ENCODE results near the gene HLA-DPA1. TPM values are rescaled to one million over a fixed set of nuclear protein-coding genes. Genes with fewer than 3 reads are reported as not detected.
"Not testable (repeated sequence)": the region's sequence is repeated elsewhere in the genome, so short reads cannot be mapped to it uniquely, and the experiment has no call there.

The HLA-DPA1 gene
- total RNA-seq, 1 experiment from 2014 or later: 0.31 TPM

GRCh38 chr6:33065312-33065711, 8.1 kb downstream of the HLA-DPA1 start:
- no peak for DNase-seq (ENCODE audit: low spot score)

- DNase-seq (ENCODE audit: low spot score): no peak
Observed at GRCh38 chr6:33064723-33065122, 8.7 kb downstream of the HLA-DPA1 start.

GRCh38 chr6:33063435-33063834, 10.0 kb downstream of the HLA-DPA1 start:
- not testable (repeated sequence) for DNase-seq (ENCODE audit: low spot score)

- DNase-seq (ENCODE audit: low spot score): peak; percentile 74
Observed at GRCh38 chr6:33061987-33062386, 11.5 kb downstream of the HLA-DPA1 start.

DNA sequence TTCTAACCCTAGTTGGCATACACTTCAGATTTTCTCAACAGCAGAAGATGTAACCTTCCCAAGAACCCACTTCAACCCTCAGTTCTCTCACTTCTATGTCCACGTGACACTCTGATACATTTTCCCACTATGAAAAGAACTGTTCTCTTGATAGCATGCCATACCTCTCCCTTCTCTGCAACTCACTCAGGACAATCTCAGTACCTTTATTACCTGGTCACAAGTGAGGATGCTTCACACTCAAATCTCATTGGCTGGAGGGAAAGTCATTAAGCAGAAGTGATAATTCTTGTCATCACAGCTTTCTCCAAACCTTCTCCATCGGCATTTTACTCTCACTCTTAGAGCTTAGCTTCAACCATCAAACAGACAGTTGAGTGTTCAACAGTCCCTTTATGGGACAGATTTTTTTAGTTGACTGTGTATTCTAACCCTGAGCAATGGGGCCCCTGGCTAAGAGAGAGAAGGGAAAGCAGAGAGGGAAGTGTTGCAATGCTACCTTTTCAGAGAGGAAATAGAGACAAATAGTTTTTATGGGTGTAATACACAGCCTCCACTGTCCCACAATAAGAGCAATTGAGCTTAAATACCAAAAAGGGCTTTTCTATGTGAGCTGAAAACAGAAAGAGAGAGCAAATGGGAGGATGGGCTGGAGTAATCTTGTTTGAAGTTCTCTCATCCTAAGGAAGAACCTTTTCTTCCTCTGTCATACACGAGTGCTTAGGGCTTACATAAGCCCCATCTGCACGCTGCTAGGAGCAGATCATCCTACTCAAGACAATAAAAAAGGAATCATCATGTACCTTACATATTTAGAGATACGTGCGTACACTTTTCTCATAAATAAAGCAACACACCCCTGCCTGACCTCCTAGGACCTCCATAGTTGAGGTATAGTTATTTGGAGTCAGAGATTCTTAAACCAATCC, 16.0 kb downstream of the HLA-DPA1 start:
- no peak for DNase-seq (ENCODE audit: low spot score)

DNA sequence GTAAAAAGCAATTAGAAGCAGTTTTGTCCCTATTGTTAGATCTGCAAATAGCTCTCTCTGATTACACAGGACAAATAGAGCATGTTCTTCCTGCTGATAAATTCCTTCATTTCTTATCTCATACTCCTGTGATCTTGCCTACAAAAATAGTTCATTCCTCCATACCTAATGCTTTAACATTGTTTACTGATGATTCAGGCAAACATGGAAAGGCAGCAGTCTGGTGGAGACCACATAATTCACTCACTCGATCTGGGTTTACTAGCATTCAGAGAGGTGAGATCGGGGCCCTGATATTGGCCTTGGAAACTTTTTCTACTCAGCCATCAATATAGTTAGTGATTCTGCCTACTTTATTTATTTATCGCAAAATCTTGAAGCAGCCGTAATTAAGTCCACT, 20.2 kb downstream of the HLA-DPA1 start:
- DNase-seq (ENCODE audit: low spot score): no peak

GRCh38 chr6:33052627-33053026, 20.8 kb downstream of the HLA-DPA1 start:
- no peak for DNase-seq (ENCODE audit: low spot score)

DNA sequence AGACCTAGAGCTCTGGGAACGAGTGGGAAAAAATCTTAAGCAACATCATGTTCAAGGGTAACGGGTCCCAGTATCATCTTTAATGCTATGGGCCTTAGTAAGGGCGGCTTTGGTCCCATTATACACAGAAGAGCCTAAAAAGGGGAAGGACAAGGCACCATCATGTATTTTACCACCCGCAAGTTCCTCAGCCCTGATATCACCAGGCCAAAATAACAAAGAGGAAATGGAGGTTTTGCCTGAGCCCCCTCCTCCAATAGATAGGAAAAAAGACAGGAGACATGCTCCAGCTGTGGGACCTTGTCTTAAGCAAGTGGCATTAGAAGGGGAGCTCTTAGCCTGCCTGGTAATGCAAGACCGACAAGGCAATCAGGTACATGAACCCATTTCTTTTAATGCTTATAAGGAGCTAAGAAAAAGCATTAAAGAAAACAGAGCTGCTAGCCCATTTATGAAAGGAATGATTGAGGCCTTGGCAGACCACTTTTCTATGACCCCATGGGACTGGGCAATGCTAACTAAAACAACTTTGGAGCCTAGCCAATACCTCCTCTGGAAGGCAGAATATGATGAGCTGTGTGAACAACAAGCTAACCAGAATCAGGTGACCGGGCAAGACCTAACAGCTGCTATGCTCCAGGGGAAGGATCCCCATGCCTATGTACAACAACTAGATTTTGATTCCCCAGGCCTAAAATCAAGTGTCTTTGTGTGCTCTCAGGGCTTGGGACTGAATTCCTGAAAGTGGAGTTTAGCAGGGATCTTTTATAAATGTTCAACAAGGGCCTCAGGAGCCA, 23.2 kb downstream of the HLA-DPA1 start:
- no peak for DNase-seq (ENCODE audit: low spot score)

DNA sequence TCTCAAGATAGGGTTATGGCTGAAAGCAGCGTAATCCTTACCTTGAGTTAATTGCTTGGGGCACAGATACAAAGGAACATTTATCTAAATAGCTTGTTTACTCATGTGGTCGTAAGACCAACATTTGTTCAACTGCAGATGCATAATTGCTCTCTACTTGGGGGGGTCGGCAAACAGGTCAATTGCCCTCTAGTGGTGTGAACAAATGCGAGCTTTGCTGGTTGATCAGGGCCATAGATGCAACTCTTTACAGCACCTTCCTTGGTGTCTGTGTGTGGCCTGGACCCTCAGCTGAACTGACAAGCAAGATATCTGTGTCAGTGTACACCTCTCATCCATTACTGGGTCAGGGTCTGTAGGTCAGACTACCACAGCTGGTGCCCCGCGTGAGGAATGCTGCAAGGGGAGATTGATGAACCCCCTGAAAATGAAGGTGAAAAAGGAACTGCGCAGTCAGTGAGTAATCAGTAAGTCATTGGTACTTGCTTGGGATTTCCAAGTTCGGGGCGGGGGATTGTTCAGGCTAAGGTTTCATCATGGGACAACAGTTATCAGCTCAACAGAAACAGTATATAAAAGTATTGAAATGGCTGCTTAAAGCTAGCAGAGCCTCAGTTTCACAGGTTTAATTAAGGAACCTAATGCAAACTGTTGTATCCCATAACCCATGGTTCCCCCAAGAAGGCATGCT, 24.0 kb downstream of the HLA-DPA1 start:
- no peak for DNase-seq (ENCODE audit: low spot score)

- no peak for DNase-seq (ENCODE audit: low spot score)
Observed at GRCh38 chr6:33040157-33040556, 33.3 kb downstream of the HLA-DPA1 start.

DNA sequence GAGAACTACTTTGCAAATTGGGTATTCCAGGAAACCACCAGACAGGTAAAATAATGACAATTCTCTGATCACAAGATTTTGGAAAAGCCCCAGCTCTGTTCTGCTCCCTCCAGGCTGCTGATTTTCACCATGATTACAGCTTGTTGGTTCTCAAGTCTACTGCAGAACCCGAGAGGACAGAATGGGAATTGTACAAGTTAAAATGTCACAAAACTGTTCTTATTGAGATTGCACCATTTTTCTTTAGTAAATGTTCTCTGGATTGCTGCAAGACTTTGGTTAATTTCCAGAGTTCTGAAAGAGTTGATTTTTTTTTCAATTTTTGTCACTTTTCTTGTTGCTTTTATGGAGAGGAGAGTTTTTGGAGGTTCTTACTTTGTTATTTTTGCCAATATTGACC, 36.9 kb downstream of the HLA-DPA1 start:
- no peak for DNase-seq (ENCODE audit: low spot score)

DNA sequence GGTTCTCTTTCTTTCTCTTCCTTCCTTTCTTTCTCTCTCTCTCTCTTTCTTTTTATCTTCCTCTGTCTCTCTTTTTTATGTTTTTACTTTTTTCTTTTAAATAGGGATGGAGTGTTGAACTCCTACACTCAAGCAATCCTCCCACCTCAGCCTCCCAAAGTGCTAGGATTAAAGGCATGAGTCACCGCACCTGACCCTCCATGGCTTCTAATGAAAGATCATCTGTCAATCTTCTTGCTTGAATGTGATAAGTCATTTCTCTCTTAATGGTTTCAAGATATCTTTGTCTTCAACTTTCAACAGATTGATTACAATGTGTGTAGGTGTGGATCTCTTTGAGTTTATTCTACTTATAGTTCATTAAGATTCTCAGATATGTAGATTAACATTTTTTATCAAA, 38.9 kb downstream of the HLA-DPA1 start:
- DNase-seq (ENCODE audit: low spot score): no peak

DNA sequence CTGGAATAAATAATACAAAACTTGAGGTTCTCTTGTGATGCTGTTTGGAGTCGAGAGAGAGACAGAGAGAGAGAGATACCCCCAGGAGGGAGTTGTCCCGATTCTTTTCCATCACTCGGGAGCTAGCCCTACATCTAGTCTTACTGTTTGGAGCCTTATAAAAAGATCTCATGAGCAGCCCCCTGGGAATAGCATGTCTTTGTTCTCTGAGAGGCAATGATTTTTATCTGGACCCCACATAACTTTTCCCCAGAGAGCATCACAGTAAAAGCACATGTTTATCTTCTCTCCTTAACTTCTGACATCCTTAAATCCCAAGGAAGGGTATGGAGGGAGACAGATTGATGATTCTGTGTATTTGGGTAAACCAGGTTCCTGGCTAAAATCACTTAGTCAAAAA, 43.2 kb downstream of the HLA-DPA1 start:
- no peak for DNase-seq (ENCODE audit: low spot score)

DNA sequence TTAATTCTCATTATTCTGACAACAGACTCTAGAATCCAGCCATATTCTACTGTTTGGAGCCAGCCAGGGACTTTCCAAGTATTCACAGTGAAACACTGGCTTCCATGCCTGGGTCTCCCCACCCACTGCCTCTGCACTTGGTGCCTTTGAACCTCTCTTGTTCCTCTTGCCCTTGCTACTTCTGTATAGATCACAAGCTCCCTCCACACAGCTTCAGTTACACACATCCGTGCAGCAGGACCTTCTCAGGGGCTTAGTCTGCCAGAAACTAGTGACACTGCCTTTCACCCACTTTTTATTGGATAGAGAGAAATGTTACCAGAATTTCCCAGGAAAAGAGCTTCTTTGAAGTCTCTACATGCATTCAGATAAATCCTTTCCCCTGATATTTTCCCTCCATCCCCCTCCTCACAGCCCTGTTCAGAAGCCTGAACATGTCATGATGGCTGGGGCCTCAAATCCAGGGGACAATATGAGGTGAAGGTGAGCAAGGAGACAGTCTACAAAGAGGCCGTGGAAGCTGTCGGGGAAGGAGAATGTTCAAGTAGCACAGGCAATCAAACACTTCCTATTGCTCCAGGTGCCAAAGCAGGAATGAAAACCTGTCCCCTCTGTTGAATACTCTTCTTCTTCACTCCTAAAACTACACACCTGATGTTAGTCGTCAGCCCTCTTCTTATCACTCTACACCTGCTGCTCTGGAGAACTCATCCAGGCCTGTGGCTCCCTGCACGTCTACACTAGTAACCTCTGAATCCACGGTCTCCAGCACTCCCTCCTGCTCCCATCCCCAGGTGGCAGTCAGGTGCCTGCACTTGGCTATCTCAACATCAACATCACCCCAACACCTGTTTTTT, 43.9 kb downstream of the HLA-DPA1 start:
- DNase-seq (ENCODE audit: low spot score): no peak

GRCh38 chr6:33028220-33028849, 45.1 kb downstream of the HLA-DPA1 start:
- DNase-seq (ENCODE audit: low spot score): no peak

- DNase-seq (ENCODE audit: low spot score): no peak
Observed at GRCh38 chr6:33024521-33024920, 48.9 kb downstream of the HLA-DPA1 start.

- no peak for DNase-seq (ENCODE audit: low spot score)
Observed at GRCh38 chr6:33023536-33023935, 49.9 kb downstream of the HLA-DPA1 start.

GRCh38 chr6:33021917-33022316, 51.5 kb downstream of the HLA-DPA1 start:
- DNase-seq (ENCODE audit: low spot score): no peak

- no peak for DNase-seq (ENCODE audit: low spot score)
Observed at GRCh38 chr6:33019372-33019771, 54.1 kb downstream of the HLA-DPA1 start.

GRCh38 chr6:33018904-33019303, 54.5 kb downstream of the HLA-DPA1 start:
- DNase-seq (ENCODE audit: low spot score): peak; percentile 22

- no peak for DNase-seq (ENCODE audit: low spot score)
Observed at GRCh38 chr6:33018418-33018817, 55.0 kb downstream of the HLA-DPA1 start.

Data from A172 (cell line).